ENCODE data around the gene ADGRG6. TPM values are rescaled to one million over a fixed set of nuclear protein-coding genes. Genes with fewer than 3 reads are reported as not detected.

Gene ADGRG6
- total and polyA plus RNA-seq, 2 of the 8 experiments (the other 6 are each of a cell fraction or from before 2014, with no cell fraction given): 1.1 to 6.2 TPM

GRCh38 chr6:142416179-142416578 is 114.4 kb downstream of the ADGRG6 start:
- CTCF ChIA-PET (ENCODE audit: partially characterized antibody): interaction anchor here (0.8 to 0.9 kb wide), 2 partner anchors 10 to 45 kb away, joined by 3 read pairs; no protein-coding TSS in a partner anchor
- no peak overlapping the region for H3K23ac ChIP-seq (ENCODE audit: insufficient read length)
- no peaks in the 10 kb centered on the region for H3K9me3 ChIP-seq (ENCODE audit: insufficient read depth in 2 of 2, low read depth in 1 of 2, low read length in 1 of 2)
- H2BK120ac ChIP-seq (replicated peaks; ENCODE audit: low read depth, low read length): no peak overlapping the region
- H3K4me2 ChIP-seq (ENCODE audit: insufficient read depth in 1 of 2, low read depth in 2 of 2, low read length in 2 of 2): no peak overlapping the region
- H3K14ac ChIP-seq (ENCODE audit: insufficient read length): no peak overlapping the region
- no peak overlapping the region for H2AFZ ChIP-seq (ENCODE audit: low read length)
- no peaks in the 10 kb centered on the region for H3K79me1 ChIP-seq (ENCODE audit: low read depth, low read length)
- no peak overlapping the region for H3K4ac ChIP-seq (replicated peaks; ENCODE audit: insufficient read length, low read depth, low read length)
- H3K27me3 ChIP-seq (replicated peaks in 1 of 4; ENCODE audit: control insufficient read depth in 3 of 4, extremely low read depth in 1 of 4, insufficient read depth in 3 of 4, low read length in 3 of 4): no peaks in the 10 kb centered on the region
- no peak overlapping the region for H4K91ac ChIP-seq (replicated peaks; ENCODE audit: insufficient read length, low read length)
- H4K8ac ChIP-seq (ENCODE audit: extremely low read depth, insufficient read depth, low read length): no peak overlapping the region
- no peak overlapping the region for H2BK15ac ChIP-seq (ENCODE audit: low read length)
- no peaks in the 10 kb centered on the region for H3K23me2 ChIP-seq (ENCODE audit: low read depth, low read length)
- DNase-seq (ENCODE audit: low read depth in 1 of 2, low spot score in 2 of 2) (no peak), FAIRE-seq (no peak)
- H3K36me3 ChIP-seq (ENCODE audit: control insufficient read depth in 2 of 4, insufficient read depth in 4 of 4, low read length in 3 of 4): no peaks in the 10 kb centered on the region
- no peak overlapping the region for H4K5ac ChIP-seq (ENCODE audit: insufficient read length, low read depth, low read length)
- H2BK12ac ChIP-seq (ENCODE audit: low read depth, low read length): no peak overlapping the region
- no peak overlapping the region for H2BK5ac ChIP-seq (ENCODE audit: low read depth, low read length)
- no peak overlapping the region for H3K27ac ChIP-seq (ENCODE audit: low read depth, low read length)
- no peaks in the 10 kb centered on the region for H3K79me2 ChIP-seq (ENCODE audit: control insufficient read depth in 1 of 2, insufficient read depth in 2 of 2, low read length in 2 of 2)
- H3K56ac ChIP-seq (replicated peaks; ENCODE audit: insufficient read length, low read depth, low read length): no peak overlapping the region
- 76% methylated on average over 3 of the region's 3 CpGs; no CpG with 5 or more reads in 1 of the 2 experiments for WGBS, 2 experiments (ENCODE audit: extremely low coverage in 1 of 2, insufficient coverage in 1 of 2, insufficient read length in 1 of 2, insufficient replicate concordance in 2 of 2, low coverage in 1 of 2, low lambda C conversion rate in 2 of 2, missing lambda C conversion rate in 1 of 2)
- TF ChIP-seq POLR2A (IDR thresholded peaks at IDR 0.05; ENCODE audit: control extremely low read depth in 1 of 2, low read depth in 2 of 2, low read length in 2 of 2) (no peak), SP1 (IDR thresholded peaks at IDR 0.05; ENCODE audit: low read depth, low read length) (no peak), BCL11A (IDR thresholded peaks at IDR 0.05; ENCODE audit: low read depth in 2 of 2, low read length in 2 of 2) (no peak), ASH2L (IDR thresholded peaks at IDR 0.05; ENCODE audit: low read length) (no peak), PHF8 (conservative IDR thresholded peaks at IDR 0.05; ENCODE audit: low read depth, low read length) (no peak), ATF3 (IDR thresholded peaks at IDR 0.05; ENCODE audit: insufficient read depth, low read depth, low read length) (no peak), POU5F1 (IDR thresholded peaks at IDR 0.05; ENCODE audit: low read depth, low read length) (no peak), POLR2AphosphoS5 (IDR thresholded peaks at IDR 0.05; ENCODE audit: low read depth, low read length) (no peak), SIX5 (IDR thresholded peaks at IDR 0.05; ENCODE audit: low read depth, low read length) (no peak), RXRA (IDR thresholded peaks at IDR 0.05; ENCODE audit: insufficient read depth, low read depth, low read length) (no peak), TEAD4 (IDR thresholded peaks at IDR 0.05; ENCODE audit: low read depth, low read length) (no peak)
- H4K20me1 ChIP-seq (replicated peaks in 1 of 2; ENCODE audit: control insufficient read depth in 1 of 2, insufficient read depth in 2 of 2, low read length in 2 of 2): no peaks in the 10 kb centered on the region
- H3K18ac ChIP-seq (ENCODE audit: extremely low read depth, low read length): no peak overlapping the region
- peaks cover 0 to 4% (median 2%) of the 10 kb centered on the region in 4 experiments; a peak in 2 of 7 replicates for H3K4me1 ChIP-seq (replicated peaks in 1 of 4; ENCODE audit: control insufficient read depth in 3 of 4, insufficient read depth in 4 of 4, low read length in 3 of 4)
- H3K9ac ChIP-seq (replicated peaks in 1 of 4; ENCODE audit: extremely low read depth in 1 of 4, low read depth in 3 of 4, low read length in 3 of 4): no peak overlapping the region
- H2BK20ac ChIP-seq (ENCODE audit: low read length): no peak overlapping the region
- H2AK5ac ChIP-seq (ENCODE audit: low read depth, low read length): no peak overlapping the region
- no peak overlapping the region for H3K4me3 ChIP-seq (ENCODE audit: extremely low read depth in 1 of 4, insufficient read depth in 2 of 4, low read depth in 3 of 4, low read length in 4 of 4)
- POLR2A ChIA-PET (ENCODE audit: partially characterized antibody): no interaction called here

Measured in H1 (cell line).